Uterus (tissue), 2 donors: ENCODE results near the gene CYP27A1.
"Not testable (repeated sequence)": the region's sequence is repeated elsewhere in the genome, so short reads cannot be mapped to it uniquely, and the experiment has no call there.

Experiments
- POLR2A ChIP-seq, 2 donors: fragments of 450-650 bp; IDR thresholded peaks; one replicate each; pipeline ENCODE4 v1.6.1; 2016; ENCODE audit warnings: antibody characterized with exemption in 2 of 2, mild to moderate bottlenecking in 1 of 2, moderate library complexity in 1 of 2
- TF ChIP-seq, protein P1 (sequence below), 4 experiments: fragments of 200-600 bp in 2 of 4; fragments of 450-650 bp in 2 of 4; sonication (generic) in 2 of 4; IDR thresholded peaks; one replicate each; pipeline ENCODE4 v1.5.1; 2016 to 2019; ENCODE audit warnings: antibody characterized with exemption in 4 of 4, mild to moderate bottlenecking in 2 of 4, moderate library complexity in 1 of 4

DNA sequence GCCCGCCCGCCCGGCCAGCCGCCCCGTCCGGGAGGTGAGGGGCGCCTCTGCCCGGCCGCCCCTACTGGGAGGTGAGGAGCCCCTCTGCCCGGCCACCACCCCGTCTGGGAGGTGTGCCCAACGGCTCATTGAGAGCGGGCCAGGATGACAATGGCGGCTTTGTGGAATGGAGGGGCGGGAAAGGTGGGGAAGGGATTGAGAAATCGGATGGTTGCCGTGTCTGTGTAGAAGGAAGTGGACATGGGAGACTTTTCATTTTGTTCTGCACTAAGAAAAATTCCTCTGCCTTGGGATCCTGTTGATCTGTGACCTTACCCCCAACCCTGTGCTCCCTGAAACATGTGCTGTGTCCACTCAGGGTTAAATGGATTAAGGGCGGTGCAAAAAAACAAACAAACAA lies 65.0 kb downstream of the CYP27A1 start:
- not testable (repeated sequence) for TF ChIP-seq POLR2A (IDR thresholded peaks at IDR 0.05)
- TF ChIP-seq, protein P1, sequence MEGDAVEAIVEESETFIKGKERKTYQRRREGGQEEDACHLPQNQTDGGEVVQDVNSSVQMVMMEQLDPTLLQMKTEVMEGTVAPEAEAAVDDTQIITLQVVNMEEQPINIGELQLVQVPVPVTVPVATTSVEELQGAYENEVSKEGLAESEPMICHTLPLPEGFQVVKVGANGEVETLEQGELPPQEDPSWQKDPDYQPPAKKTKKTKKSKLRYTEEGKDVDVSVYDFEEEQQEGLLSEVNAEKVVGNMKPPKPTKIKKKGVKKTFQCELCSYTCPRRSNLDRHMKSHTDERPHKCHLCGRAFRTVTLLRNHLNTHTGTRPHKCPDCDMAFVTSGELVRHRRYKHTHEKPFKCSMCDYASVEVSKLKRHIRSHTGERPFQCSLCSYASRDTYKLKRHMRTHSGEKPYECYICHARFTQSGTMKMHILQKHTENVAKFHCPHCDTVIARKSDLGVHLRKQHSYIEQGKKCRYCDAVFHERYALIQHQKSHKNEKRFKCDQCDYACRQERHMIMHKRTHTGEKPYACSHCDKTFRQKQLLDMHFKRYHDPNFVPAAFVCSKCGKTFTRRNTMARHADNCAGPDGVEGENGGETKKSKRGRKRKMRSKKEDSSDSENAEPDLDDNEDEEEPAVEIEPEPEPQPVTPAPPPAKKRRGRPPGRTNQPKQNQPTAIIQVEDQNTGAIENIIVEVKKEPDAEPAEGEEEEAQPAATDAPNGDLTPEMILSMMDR (IDR thresholded peaks at IDR 0.05): not testable (repeated sequence)
